ENCODE measurements around the gene RNF125.
"Not testable (repeated sequence)": the region's sequence is repeated elsewhere in the genome, so short reads cannot be mapped to it uniquely, and the experiment has no call there.

The RNF125 gene

GRCh38 chr18:32018331-32019250 lies at the start of gene RNF125:
TSS of gene RNF125 (plus strand) at chr18:32018825. CDS start at chr18:32018864, 39 bp downstream.
- peak; percentile 90 for DNase-seq

- DNase-seq, result no peak
Measured at GRCh38 chr18:31970617-31971016, 48.0 kb upstream of the RNF125 start.

DNA sequence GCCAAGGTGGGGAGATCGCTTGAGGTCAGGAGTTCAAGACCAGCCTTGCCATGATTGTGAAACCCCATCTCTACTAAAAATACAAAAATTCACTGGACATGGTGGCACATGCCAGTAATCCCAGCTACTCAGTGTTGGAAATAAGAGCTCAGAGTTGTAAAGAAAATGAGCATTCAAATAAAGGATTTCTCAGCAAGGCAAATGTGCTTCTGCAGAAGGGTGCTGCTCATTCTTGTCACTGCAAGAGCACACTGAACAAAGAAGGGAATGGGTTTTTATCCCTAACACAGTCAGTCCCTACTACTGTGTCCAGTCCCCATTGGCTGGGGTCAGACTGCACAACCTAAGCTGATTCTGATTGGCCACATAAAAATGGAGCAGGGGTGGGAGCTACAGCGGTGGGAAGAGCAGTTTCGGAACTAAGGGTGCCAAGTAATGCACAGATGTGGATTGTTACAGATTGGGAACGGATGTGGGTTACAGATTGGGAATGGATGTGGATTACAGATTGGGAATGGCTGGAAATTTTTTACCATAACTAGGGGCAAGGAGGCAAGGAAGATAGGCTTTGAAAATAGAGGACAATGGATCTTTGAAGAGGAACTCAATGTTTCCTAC lies 44.6 kb upstream of the RNF125 start:
- DNase-seq, result no peak

DNA sequence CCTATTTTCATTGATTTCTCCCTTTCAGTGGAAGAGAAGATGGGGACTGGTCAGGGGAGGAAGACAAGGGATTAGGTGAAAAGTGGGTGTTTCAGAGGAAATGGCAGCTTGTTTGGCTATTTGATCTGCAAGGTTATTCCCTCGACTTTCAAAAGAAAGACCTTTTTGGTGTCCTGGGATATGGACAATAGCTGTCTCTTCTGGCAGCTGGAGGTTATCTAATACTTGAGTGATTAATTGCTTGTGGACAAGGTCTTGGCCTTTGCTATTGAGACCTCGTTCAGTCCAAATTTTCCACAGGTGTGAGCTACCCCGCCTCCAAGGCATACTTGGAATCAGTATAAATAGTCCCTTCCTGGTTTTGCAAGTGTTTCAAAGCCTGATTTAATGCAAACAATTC lies 42.4 kb upstream of the RNF125 start:
- DNase-seq, result no peak

GRCh38 chr18:31977270-31977872 lies 41.3 kb upstream of the RNF125 start:
- DNase-seq, result peak; percentile 20

- no peak for DNase-seq
Measured at GRCh38 chr18:31978616-31979015, 40.0 kb upstream of the RNF125 start.

GRCh38 chr18:31979714-31980113 lies 38.9 kb upstream of the RNF125 start:
- DNase-seq, result no peak

- no peak for DNase-seq
Measured at GRCh38 chr18:31980863-31981262, 37.8 kb upstream of the RNF125 start.

GRCh38 chr18:31983020-31983419 lies 35.6 kb upstream of the RNF125 start:
- DNase-seq, result no peak

GRCh38 chr18:31983976-31984375 lies 34.6 kb upstream of the RNF125 start:
- no peak for DNase-seq

GRCh38 chr18:31990823-31991222 lies 27.8 kb upstream of the RNF125 start:
- DNase-seq, result no peak

DNA sequence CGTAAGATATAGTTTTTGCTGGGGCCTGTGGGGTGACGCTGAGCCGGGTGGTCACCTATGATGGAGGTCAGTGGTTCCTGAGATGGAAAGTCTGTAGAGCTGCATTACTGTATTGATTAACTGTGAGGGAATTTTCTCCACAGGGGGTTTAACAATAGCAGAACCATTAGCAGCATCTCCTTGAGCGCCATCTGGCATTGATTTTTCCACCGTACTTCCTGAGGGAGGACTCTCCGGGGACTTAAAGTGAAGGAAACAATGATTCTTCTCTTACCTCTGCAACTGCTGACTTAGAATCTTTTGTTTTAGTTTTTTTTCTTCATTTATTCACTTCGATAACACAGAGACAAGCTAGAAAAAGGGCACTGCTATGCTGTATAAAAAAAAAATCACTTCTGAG lies 22.6 kb upstream of the RNF125 start:
- no peak for DNase-seq

DNA sequence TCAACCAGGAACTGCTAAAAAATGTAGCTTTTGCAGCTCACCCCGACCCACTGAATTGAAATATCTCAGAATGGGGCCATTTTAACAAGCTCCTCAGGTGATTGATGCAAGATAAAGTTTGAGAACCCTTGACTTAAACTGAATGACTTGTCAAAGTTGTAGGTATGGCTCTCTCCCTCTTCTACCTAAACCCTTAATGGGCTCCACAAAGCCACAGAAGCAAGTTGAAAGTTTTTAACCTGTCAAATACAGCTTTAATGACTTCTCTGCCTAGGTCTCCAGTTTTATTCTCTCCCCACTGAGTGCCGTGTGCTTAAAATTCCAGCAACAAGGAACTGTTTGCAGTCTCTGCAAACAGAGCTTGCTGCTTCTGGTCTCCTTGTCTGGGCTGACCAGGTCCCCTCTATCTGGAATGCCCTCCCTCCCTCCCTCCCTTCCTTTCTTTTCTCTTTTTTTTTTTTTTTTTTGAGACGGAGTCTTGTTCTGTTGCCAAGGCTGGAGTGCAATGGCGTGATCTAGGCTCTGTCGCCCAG lies 19.7 kb upstream of the RNF125 start:
- no peak for DNase-seq

DNA sequence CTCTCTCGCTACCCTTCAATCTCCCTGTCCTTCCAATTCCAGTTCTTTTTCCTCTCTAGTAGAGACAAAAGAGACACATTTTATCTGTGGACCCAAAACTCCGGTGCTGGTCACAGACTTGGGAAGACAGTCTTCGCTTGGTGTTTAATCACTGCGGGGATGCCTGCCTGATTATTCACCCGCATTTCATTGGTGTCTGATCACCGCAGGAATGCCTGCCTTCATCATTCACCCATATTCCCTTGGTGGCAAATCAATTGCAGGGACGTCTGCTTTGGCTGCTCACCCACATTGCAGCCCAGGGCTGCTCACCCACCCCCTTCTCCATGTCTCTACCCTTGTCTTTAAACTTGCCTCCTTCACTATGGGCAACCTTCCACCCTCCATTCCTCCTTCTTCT lies 17.5 kb upstream of the RNF125 start:
- not testable (repeated sequence) for DNase-seq

DNA sequence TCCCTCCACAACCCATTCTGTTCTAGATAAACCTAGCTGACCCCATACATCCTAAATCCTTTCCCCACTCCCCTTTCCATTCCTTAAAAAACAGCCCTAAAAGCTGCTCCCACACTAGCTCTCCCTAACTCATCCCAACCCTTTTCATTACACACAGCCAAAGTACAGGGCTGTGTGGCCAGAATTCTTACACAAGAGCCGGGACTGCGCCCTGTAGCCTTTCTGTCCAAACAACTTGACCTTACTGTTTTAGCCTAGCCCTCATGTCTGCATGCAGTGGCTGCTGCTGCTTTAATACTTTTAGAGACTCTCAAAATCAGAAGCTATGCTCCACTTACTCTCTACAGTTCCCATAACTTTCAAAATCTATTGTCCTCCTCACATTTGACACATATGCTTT lies 14.8 kb upstream of the RNF125 start:
- not testable (repeated sequence) for DNase-seq

DNA sequence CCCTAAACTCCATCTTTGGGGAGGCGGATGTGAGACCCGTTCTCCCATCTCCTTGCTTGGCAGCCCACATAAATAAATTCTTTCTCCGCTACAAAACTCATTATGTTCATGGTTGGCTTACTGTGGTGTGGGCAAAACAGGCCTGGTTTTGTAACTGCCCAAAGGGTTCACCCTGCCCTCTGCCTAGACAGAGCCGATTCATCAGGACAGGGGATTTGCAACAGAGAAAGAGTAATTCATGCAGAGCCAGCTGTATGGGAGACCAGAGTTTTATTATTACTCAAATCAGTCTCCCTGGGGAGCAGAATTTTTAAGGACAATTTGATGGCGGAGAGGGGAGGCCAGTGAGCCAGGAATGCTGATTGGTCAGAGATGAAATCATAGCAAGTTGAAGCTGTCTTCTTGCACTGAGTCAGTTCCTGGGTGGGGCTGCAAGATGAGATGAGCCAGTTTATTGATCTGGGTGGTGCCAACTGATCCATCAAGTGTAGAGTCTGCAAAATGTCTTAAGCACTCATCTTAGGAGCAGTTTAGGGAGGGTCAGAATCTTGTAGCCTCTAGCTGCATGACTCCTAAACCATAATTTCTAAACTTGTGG lies 8.4 kb upstream of the RNF125 start:
- DNase-seq, result no peak

DNA sequence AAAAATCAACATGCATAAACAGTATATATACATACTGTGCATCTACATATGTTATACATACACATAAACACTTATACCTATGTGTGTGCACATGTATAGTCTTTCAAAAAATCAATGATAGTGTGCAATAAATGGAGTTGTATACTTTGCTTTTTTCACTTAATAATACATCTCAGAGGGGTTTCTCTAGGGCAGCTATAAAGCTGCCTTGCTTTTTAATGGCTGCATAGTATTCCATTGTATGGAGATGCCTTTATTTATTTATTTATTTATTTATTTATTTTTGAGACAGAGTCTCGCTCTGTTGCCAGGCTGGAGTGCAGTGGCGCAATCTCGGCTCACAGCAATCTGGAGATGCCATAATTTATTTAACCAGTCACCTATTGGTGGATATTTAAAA lies 7.4 kb upstream of the RNF125 start:
- no peak for DNase-seq

GRCh38 chr18:32019251-32019948 lies 775 bp downstream of the RNF125 start:
- peak; percentile 20 for DNase-seq

GRCh38 chr18:32019949-32020625 lies 1.5 kb downstream of the RNF125 start:
- DNase-seq, result not testable (repeated sequence)

- DNase-seq, result no peak
Measured at GRCh38 chr18:32021756-32022564, 3.3 kb downstream of the RNF125 start.

- no peak for DNase-seq
Measured at GRCh38 chr18:32025744-32026143, 7.1 kb downstream of the RNF125 start.

Data from NCI-H748 treated with DMSO at 0.1 percent for 48 hours (cell line).